ENCODE results near the gene PTPRM.

PTPRM gene

GRCh38 chr18:7600528-7601245 is 33.6 kb downstream of the PTPRM start:
- no peak for DNase-seq

DNA sequence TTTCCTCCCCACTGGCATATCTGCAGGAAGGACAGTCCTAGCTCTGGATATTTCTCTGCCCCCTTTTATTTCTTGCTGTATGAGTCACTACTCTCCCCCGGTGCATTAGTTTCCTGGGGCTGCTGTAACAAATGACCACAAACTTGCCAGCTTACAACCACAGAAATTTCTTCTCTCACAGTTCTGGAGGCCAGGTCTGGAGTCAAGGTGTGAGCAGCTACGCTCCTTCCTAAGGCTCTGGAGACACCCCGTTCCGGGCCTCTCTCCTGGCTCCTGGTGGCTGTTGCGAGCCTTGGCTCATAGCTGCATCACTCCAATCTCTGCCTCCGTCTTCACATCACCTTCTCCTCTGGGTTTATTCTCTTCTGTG is 34.1 kb downstream of the PTPRM start:
- DNase-seq = no peak

- no peak for DNase-seq
Measured at GRCh38 chr18:7601936-7602335, 34.8 kb downstream of the PTPRM start.

- no peak for DNase-seq
Measured at GRCh38 chr18:7603259-7604000, 36.3 kb downstream of the PTPRM start.

DNA sequence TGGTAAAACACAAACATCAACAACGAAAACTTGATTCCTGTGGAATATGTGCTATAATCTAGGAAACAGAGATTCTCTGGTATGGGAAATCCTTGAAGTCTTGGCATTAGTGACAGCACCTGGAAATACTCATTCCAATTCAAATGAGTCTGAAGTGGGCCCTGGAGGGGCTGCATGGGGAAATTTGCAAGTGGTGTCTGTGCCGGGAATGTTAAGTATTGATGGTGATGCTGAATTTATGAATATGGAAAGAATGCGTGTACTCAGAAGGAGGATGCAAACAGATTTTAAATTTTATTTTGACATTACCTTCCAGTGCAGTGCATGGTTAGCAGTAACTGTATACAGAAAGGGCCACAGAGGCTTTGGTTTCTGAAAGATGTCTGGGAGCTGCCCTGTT is 37.2 kb downstream of the PTPRM start:
- DNase-seq = no peak

DNA sequence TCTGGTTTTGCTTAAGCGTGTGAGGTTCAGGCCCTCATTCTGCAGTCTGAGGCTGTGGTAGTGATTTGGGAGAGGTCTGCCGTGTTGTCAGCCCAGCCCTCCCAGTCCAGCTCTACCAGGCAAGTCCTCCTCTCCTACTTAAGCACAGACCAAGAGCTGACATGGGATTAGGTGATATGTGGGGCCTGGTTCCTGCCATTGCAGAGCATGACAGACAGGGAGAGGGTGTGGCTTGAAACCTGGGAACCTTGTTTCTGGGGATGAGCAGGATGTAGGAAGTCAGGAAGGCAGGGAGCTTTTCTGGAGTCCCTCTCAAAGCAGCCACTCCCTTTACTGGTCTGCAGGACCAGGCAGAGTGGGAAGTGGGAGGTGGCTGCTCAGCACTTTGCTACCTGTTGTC is 38.6 kb downstream of the PTPRM start:
- no peak for DNase-seq

DNA sequence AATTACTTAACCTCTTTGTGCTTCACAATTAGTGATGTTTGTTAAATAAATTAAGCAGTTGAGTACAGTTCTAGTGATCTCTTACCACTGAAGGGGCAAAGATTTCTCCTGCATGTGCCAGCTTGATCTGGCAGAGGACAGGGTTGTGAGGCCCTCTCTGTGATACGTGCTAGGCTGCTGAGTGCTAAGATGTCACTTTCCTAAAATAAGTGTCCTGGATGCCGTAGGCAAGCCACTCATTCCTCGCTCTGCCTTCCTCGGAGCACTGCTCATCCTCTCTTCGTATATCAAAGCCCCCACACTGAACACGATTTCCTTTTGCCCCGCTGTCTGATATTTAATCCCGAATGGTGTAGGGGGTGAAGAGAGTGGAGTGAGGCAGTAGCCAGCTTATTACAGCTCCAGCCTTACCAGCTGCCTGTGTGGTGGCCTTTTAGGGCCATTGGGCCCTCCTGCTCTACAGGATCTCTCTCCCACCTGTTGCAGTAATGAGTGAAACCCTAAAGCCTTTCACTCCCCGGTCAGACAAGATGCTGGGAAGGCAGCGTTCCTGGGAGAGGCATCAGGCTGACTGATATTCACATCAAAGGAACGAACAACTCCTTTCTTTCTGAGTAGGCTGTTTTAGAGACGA is 40.5 kb downstream of the PTPRM start:
- DNase-seq = no peak

- no peak for DNase-seq
Measured at GRCh38 chr18:7608174-7608550, 41.0 kb downstream of the PTPRM start.

- DNase-seq = no peak
Measured at GRCh38 chr18:7608781-7609201, 41.7 kb downstream of the PTPRM start.

DNA sequence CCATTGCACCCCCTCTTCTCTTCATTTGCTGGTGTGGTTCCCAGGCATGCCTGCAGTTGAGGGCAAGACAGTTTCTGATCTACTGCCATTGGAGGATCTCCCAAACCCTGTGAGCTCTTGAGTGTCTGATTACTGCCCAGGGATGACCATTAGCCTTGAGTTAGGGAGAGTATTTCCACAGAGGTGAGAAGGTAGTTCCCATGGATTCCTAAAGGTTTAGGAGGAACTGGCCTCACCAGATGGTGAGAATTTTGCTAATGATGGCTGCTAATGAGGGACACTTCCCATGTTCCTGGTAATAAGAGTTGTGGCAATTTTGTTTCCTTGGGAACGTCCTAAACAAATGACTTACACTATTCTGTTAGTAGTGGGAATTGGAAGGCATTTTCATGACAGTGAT is 42.5 kb downstream of the PTPRM start:
- DNase-seq = no peak

DNA sequence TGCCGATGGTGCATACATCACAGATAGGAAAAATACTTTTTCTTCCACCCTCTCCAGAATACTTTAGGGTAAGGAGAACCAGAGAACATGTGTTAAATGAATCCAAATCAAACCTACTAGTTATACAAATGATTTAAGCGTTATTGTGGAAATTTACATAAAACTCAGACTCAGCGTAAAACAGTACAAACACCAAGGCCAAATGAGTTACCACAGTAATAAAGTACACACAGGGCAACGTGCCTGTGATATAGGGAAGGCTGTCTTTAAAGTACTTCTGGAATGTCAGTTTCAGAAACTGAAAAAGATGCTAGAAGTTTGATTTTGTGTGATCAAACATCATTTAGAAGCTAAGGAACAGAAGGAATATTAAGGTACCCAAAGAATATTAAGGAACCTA is 46.9 kb downstream of the PTPRM start:
- no peak for DNase-seq

DNA sequence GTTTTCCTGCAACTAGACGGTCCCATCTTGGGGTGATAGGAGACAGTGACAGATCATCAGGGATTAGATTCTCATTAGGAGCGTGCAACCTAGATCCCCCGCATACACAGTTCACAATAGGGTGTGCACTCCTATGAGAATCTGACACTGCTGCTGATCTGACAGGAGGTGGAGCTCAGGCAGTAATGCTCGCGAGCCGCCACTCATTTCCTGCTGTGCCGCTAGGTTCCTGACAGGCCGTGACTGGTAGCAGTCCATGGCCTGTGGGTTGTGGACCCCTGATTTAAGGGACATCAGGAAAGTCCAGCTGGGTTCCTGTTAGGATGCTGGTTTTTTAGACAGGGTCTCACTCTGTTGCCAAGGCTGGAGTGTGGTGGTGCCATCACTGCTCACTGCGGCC is 48.7 kb downstream of the PTPRM start:
- no peak for DNase-seq

DNA sequence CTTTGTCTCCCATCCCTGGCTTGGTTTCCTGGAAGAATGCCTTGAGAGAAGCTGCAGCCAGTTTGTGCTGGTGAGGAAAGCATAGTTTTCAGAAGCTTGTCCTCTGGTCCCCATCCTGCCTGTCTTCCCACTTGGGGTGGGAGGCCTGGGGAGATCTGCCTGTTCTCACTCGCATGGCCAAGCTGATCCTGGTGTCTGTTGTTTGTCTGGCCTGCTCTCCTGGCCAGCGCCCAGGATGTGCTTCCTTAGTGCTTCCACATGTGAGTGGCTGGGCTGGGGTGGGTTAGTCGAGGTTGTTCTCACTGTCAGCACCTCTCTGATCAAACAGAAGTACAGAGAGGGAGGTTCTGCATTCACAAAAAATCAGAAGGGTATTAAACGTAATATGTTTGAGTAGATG is 49.5 kb downstream of the PTPRM start:
- no peak for DNase-seq

DNA sequence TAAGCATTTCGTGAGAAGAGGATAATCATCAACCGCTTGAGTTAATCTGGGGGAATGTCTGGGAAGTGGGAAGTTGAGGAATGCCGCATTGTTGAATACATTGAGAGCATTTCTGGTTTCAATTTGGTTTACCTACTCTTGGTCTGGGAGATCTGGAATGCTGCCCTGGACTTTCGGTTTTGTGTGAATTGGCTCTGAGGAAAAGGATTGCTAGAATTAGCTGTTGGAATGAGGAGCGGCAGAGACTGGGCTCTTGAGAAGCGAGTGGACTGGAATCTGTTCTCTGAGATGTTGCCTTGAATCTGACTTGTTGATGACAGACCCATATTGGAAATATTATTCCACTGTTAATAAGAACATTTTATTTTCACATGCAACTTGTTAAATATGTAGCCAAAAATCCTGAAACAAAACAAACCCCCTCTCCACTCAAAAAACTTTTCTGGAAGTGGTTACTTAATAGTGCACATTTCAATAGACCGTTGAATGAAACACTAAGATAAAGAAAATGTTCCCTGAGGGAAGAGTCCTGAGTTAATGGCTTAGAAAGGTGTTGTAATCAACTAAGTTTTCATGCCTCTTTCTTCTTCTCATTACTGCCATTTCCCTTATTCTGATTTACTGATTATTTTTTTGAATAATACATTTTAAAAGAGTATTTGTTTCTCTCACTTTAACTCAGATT is 50.8 kb downstream of the PTPRM start:
- DNase-seq = no peak

DNA sequence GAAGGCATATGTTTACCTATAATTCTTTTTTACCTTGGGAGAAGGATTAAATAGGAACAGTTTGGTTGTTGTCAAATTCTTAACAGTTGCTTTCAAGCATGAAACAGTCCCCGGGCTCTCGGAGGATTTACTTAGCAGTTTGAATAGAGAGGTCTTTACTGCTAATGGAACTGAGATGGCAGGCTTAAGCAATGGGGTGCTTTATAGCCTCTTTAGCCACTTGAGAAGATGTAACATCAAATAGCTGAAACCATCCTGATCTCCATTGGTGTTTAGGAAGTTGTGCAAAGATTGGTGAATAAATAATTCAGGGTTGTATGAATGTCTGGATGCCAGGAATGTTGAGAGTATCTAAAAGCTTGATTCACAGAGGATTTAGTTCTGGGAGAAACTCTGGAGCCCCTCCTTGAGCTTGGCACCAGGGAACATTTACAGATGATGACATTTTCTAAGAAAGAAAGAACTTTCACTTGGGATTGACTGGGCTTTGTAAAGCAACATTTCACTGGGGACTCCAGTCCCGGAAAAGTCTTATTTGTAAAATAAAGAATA is 51.9 kb downstream of the PTPRM start:
- DNase-seq = no peak

GRCh38 chr18:7619676-7620075 is 52.6 kb downstream of the PTPRM start:
- no peak for DNase-seq

GRCh38 chr18:7622721-7623120 is 55.6 kb downstream of the PTPRM start:
- DNase-seq = no peak

GRCh38 chr18:7623681-7624080 is 56.6 kb downstream of the PTPRM start:
- no peak for DNase-seq

GRCh38 chr18:7624697-7625096 is 57.6 kb downstream of the PTPRM start:
- no peak for DNase-seq

DNA sequence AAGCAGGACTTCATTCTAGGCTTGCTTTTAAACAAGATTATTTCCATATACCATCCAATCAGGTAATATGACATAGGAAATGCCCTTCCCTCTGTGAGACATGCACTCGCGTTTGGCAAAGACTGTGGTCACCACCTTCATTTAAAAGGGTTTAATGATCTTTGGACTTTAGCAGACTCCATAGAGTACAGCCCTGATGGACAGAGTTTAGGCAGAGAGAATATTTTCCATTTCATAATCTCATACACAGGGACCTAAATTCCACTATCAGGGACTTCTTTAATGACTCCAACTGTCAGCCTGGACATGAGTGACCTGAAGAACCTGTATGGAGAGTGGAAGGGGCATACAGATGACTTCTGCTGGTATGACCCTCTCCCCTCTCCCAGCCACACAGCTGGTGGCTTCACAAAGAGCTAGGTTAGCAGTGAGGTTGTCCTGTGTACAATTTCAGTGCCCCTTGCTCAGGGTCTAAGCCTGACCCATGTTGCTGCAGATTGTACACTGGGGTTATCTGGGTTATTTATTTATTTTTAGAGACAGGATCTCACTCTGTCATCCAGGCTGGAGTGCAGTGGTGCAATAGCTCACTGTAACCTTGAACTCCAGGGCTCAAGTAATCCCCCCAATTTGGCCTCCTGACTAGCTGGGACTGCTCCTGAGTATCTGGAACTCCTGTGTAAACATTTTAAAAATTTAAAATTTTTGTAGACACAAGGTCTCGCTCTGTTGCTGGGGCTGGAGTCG is 59.2 kb downstream of the PTPRM start:
- DNase-seq = no peak

- no peak for DNase-seq
Measured at GRCh38 chr18:7626922-7627440, 59.9 kb downstream of the PTPRM start.

DNA sequence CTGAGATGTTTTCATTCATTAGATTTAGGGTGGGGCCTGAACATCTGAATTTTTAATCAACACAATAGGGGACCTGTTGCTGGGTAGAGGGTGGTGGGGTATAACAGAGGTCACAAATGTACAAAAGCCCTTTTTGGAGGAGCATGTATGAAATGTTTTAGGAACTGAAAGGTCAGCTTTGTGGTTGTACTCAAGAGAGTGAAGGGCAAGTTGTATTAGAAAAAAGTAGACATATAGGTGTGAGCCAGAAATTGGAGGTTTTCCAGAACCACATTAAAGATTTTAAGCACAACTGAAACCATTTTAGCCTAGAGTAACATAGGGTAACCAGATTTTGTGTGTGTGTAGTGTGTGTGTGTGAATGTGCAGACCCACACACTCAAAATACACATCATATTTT is 62.3 kb downstream of the PTPRM start:
- no peak for DNase-seq
